GM21528 (cell line): ENCODE measurements around the gene URAD.
"Not testable (repeated sequence)": the region's sequence is repeated elsewhere in the genome, so short reads cannot be mapped to it uniquely, and the experiment has no call there.

Experiments
- ATAC-seq: cut with Tn5 transposase; IDR thresholded peaks from one replicate; pipeline ENCODE4 v1.9.1; 2021; ENCODE audit warnings: mild to moderate bottlenecking, moderate library complexity; ENCODE audit not compliant: unreplicated experiment, low FRiP score

Gene URAD

DNA sequence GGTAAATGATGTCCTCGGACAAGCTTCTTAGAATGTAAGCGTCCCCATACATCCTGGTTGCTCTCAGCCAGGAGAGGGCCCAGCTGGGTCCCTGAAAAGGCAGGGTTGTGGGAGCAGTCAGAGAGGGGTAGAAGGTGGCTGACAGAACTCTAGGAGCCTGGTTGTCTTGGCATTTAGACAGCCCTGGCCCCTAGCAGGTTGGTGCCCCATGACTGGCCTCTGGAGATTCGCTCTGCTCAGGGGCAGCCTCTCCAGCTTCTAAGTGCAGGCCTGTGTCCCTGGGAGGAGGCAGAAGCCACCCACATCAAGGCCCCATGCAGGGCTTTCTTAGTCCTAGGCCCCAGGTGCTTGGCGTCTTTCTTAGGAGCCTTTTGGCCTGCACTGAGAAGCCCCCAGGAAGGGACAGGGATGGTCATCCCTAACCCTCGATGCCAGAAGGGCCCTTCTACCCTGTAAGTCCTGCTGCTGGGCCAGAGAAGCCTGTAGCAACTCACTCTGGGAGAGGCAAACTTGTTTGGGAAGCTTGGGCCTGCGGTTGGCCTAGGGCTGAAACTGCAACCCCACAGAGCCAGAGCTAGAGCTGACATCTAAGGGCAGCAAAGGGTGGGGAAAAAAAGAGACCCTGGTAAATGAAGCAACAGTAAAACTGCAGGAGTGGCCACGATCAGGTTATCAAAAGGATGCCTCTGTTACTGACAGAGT lies 16.6 kb downstream of the URAD start:
- no peak for ATAC-seq

GRCh38 chr13:27971236-27971645 lies 17.3 kb downstream of the URAD start:
- no peak for ATAC-seq

- no peak for ATAC-seq
Observed at GRCh38 chr13:27970382-27971235, 17.9 kb downstream of the URAD start.

DNA sequence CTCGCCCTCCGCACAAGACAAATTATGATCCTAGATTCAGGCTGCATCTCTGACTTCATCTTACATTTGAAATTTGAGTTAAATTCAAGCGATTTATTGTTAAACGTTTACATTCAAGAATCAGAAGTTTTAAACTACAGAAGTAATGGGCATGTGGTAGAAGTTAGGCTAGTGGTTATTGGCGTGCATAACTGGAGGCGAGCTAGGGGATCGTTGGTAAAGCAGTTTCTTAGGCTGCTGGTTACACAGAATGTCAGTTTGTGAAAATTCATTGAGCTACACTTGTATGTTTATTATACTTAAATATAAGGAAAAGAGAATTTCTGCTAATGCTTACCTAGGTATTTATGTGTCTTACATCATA lies 18.6 kb downstream of the URAD start:
- no peak for ATAC-seq

DNA sequence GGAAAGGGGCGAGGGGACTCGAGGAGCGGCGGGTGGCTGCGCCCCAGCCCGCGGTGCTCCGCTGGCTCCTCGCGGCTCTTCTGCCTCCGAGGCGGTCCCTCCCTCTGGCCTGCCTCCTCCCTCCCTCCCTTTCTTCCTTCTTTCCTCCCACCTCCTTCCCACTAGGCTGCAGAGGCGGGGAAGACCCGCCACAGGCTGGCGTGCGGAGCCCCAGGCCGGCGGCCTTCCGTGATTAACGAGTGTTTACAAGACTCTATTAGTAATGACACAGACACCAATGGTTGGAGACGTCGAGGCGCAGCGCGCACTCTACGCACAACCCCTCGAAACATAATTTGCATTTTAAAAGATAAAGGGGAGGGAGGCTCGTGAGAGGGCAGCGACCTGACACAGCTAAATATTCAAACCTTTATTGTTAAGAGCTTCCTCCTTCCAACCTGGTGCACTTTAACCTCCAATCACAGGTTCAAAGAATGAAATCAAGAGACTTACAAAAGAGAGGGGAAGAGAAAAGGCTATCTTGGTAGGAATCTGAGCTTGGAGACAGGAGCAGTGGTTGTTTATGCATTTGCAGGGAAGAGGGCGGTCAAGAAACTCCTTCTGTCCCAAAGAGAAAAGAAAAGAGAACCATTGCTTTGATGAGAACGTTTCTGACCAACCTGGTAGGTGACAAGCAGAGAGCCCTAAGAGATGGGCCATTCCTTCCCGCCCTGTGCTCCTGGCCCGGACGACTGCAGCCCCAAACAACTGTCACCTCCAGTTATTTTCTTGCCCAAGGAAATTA lies 19.2 kb downstream of the URAD start, which contains the start of gene CDX2:
Gene CDX2, minus strand, starts transcription at position 234 of the 784 bp plus-strand sequence. CDS start 309 bp downstream, outside the sequence.
- ATAC-seq, result no peak

- ATAC-seq, result no peak
Observed at GRCh38 chr13:27968316-27969081, 20.0 kb downstream of the URAD start.

DNA sequence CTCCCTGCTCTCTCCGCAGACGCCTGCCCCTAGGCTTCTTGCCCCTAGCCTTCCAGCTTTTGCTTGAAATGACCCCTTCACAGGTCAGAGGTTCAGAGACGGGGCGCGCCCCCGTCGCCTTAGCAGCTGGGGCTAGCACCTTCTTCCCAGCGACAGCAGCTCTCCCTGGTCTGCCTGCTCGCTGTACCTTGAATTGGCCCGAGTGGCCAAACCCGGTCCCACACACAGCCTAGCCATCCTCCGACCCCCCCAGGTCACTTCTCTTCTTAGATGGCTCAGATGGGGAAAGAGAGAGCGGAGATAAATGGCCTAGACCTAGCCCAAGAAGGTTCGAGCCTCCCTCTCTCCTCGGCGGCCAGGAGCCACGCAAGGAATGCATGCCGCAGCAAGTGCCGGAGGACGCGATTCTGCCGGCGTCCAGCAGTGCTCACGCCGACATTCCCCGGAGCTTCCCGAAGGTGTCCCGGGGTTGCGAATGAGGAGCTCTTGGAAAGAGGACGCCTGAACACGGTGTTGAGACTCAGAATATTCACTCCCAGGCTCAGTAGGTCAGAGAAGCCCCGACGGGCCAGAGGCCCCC lies 20.7 kb downstream of the URAD start:
- ATAC-seq, result no peak

DNA sequence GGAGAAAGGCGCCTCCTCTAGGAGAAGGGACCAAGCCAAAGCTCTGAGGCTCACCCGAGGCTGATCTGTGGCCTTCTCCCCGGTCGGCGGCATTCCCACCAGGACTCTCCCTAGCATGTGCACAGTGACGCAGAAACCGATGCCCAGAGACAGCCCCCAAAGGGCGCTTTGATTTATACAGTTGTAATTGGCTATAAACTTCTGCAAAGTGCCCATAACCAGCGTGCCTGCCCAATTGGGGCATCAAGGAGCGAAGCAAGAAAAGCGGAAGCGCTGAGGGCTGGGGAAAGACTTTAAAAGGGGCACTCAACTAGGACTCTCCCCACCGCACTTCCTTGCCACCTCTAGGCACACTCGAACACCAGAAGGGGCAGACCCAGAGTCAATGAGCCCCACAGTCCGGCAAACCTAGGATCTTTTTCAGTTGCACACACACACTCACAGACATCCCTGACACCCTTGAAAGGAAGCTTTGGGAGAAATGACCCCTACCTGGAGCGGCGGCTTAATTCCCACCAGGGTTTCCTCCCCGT lies 21.2 kb downstream of the URAD start:
- no peak for ATAC-seq

DNA sequence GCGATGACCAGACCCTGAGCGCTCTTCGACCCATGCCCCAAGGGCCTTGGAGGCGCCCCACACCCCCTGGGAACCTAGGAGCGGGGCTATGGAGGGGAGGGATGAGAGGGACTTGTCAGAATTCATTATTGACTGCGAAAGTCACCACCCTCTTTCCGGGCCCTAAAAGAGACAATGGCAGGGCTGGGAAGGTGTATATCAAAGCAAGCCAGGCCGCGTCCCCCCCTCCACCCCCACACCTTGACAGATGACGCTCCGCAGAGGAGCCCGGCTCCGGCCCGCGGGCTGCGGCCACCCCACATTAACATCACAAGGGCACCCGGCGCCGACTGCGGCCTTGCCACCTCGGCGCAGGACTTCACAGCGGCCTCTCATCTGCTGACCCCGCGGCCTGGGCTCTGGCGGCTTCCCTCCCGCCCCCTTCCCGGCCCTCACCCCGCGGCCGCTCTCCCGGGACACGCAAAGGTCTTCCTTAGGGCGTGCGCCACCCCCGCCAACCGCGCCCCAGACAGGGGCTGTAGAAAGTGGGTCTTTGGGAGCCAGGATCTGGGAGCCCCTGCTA lies 21.8 kb downstream of the URAD start:
- no peak for ATAC-seq

- no peak for ATAC-seq
Observed at GRCh38 chr13:27965740-27966640, 22.5 kb downstream of the URAD start.

- ATAC-seq, result no peak
Observed at GRCh38 chr13:27965343-27965739, 23.2 kb downstream of the URAD start.

DNA sequence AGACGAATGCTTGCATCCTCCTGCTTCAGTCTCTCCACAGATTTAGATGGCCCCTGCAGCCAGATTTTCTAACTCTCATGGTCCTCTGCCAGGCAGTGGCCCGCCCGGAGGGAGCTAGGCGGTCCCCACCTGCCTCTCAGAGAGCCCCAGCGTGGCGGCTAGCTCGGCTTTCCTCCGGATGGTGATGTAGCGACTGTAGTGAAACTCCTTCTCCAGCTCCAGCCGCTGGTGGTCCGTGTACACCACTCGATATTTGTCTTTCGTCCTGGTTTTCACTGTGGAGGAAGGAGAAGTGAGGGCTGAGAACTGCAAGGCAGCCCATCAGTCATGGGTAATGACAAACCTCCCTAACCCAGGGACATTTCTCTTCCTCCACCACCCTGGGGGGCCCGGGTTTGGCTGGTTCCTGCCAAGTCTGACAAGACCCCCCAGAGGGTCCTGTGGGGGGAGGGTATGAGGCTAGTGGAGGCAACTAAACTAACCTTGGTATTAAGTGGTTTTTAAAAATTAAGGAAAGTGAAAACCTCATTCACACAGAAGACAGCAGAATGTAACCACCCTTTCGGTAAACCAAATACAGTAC lies 23.7 kb downstream of the URAD start:
- no peak for ATAC-seq

- ATAC-seq, result not testable (repeated sequence)
Observed at GRCh38 chr13:27964206-27964605, 24.3 kb downstream of the URAD start.

DNA sequence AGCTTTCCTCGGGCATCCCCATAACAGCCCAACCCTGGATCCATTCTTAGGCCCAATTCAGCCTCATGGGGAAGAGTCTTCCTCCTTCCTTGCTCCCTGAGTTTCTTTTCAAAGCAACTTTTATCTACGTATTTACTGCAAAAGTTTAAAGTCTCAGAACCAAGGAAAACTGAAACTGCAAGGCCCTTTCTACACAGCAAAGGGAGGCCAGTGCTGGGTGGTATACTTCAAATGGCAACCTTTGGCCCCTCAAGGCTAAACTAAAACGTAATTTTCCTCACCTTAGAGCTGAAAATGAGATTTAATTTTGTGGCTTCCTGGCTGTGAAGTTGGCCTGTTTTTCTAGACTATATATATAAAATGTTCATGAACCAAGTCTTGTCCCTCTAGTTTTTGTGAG lies 25.0 kb downstream of the URAD start:
- no peak for ATAC-seq

GRCh38 chr13:27962982-27963381 lies 25.5 kb downstream of the URAD start:
- ATAC-seq, result no peak

- no peak for ATAC-seq
Observed at GRCh38 chr13:27962128-27962841, 26.2 kb downstream of the URAD start.
